GM12891 (cell line): ENCODE measurements around the gene GNAT1.

ENCODE experiments used
- DNase-seq: peaks from one replicate; pipeline ENCODE4 v3.0.0; 2011; ENCODE audit warnings: low spot score; ENCODE audit not compliant: insufficient read length
- FAIRE-seq: peaks from 2 replicates; lab custom pipeline; 2011; peaks lifted over from hg19 to GRCh38; lab: Jason Lieb, UNC
- PAX5 ChIP-seq: IDR thresholded peaks from 2 replicates; pipeline ENCODE4 v1.6.1; 2011; ENCODE audit warnings: low read length, moderate library complexity, mild to moderate bottlenecking; ENCODE audit not compliant: insufficient read depth, severe bottlenecking
- POLR2A ChIP-seq: IDR thresholded peaks from 2 replicates; pipeline ENCODE4 v1.6.1; 2011; ENCODE audit warnings: low read depth, low read length, control low read depth
- POLR2AphosphoS5 ChIP-seq: IDR thresholded peaks from 2 replicates; pipeline ENCODE4 v1.6.1; 2011; ENCODE audit warnings: low read depth, low read length, control low read depth
- POU2F2 ChIP-seq: IDR thresholded peaks from 2 replicates; pipeline ENCODE4 v1.6.1; 2011; ENCODE audit warnings: low read depth, mild to moderate bottlenecking, control low read depth, low read length, moderate library complexity
- SPI1 ChIP-seq: IDR thresholded peaks from 2 replicates; pipeline ENCODE4 v1.6.1; 2011; ENCODE audit warnings: low read depth, low read length, control low read depth
- TAF1 ChIP-seq: IDR thresholded peaks from 2 replicates; pipeline ENCODE4 v1.6.1; 2011; ENCODE audit warnings: low read depth, low read length, control low read depth

GNAT1 gene

GRCh38 chr3:50195501-50196252, 4.3 kb downstream of the GNAT1 start:
- FAIRE-seq (no peak), DNase-seq (no peak)
- TF ChIP-seq POLR2A (no peak), SPI1 (no peak), POLR2AphosphoS5 (no peak), POU2F2 (no peak)

- FAIRE-seq = no peak
- TF ChIP-seq TAF1 = no peak
- no peak for TF ChIP-seq POU2F2
- TF ChIP-seq PAX5 = no peak
- TF ChIP-seq POLR2A = no peak
- TF ChIP-seq POLR2AphosphoS5 = no peak
- TF ChIP-seq SPI1 = no peak
- DNase-seq = no peak
Measured at GRCh38 chr3:50196253-50196801, 4.9 kb downstream of the GNAT1 start.

- TF ChIP-seq TAF1 (no peak), POLR2AphosphoS5 (no peak), SPI1 (no peak), PAX5 (no peak), POLR2A (no peak), POU2F2 (no peak)
- FAIRE-seq (no peak), DNase-seq (no peak)
Measured at GRCh38 chr3:50201573-50202315, 10.3 kb downstream of the GNAT1 start.

- no peak for TF ChIP-seq SPI1
- DNase-seq = no peak
Measured at GRCh38 chr3:50202353-50203112, 11.1 kb downstream of the GNAT1 start.

GRCh38 chr3:50203113-50203808, 11.9 kb downstream of the GNAT1 start:
- no peak for TF ChIP-seq SPI1
- no peak for TF ChIP-seq POLR2AphosphoS5
- TF ChIP-seq PAX5 = no peak
- no peak for TF ChIP-seq POU2F2
- TF ChIP-seq TAF1 = no peak
- no peak for TF ChIP-seq POLR2A
- FAIRE-seq = no peak
- no peak for DNase-seq

More at GRCh38 chr3:50202353-50203112, 11.1 kb downstream of the GNAT1 start:
- no peak for FAIRE-seq

- FAIRE-seq (no peak), DNase-seq (no peak)
- TF ChIP-seq SPI1 (no peak), POLR2AphosphoS5 (no peak), TAF1 (no peak), PAX5 (no peak), POU2F2 (no peak), POLR2A (no peak)
Measured at GRCh38 chr3:50203809-50204803, 12.7 kb downstream of the GNAT1 start.

GRCh38 chr3:50204804-50205412, 13.5 kb downstream of the GNAT1 start, which contains the start of gene SLC38A3:
TSS of gene SLC38A3 (plus strand) at chr3:50205271. CDS start at chr3:50214200, 8,929 bp downstream.
- DNase-seq = no peak
- no peak for TF ChIP-seq TAF1
- no peak for TF ChIP-seq SPI1
- TF ChIP-seq POU2F2 = no peak
- TF ChIP-seq POLR2A = no peak
- TF ChIP-seq PAX5 = no peak
- no peak for TF ChIP-seq POLR2AphosphoS5
- no peak for FAIRE-seq
